Nephron (organoid): ENCODE results near the gene PIGZ.

Experiments used
- H3K27ac Mint-ChIP-seq, 3 experiments: 2 replicates each; pipeline ENCODE4 v1.8.0; 2020; ENCODE audit warnings: mixed read lengths in 3 of 3, mild to moderate bottlenecking in 2 of 3, moderate library complexity in 1 of 3
- H3K27me3 Mint-ChIP-seq: 2 replicates; pipeline ENCODE4 v1.8.0; 2021; ENCODE audit warnings: low read depth, mild to moderate bottlenecking, moderate library complexity, mixed read lengths
- H3K36me3 Mint-ChIP-seq: 2 replicates; pipeline ENCODE4 v1.8.0; 2020; ENCODE audit warnings: low read depth, mixed read lengths
- H3K4me1 Mint-ChIP-seq: 2 replicates; pipeline ENCODE4 v1.8.0; 2020; ENCODE audit warnings: mixed read lengths
- H3K4me3 Mint-ChIP-seq, 3 experiments: 2 replicates each; pipeline ENCODE4 v1.8.0; 2020; ENCODE audit warnings: mild to moderate bottlenecking in 3 of 3, mixed read lengths in 3 of 3, moderate library complexity in 2 of 3
- H3K9me3 Mint-ChIP-seq: 2 replicates; pipeline ENCODE4 v1.8.0; 2020; ENCODE audit warnings: mixed read lengths
- TF ChIP-seq, protein P1 (sequence below), 3 experiments: fragments of 200-600 bp; sonication (generic); IDR thresholded peaks; one replicate each; pipeline ENCODE4 v1.5.0; 2021; ENCODE audit warnings: antibody characterized with exemption in 3 of 3; ENCODE audit not compliant: unreplicated experiment in 3 of 3

The PIGZ gene

GRCh38 chr3:196914866-196915265 lies 53.8 kb downstream of the PIGZ start:
- Mint-ChIP-seq H3K27ac (no peak overlapping the region), H3K4me1 (no peaks in the 10 kb centered on the region), H3K36me3 (peaks cover 62% of the 10 kb centered on the region), H3K4me3 (no peak overlapping the region), H3K27me3 (no peaks in the 10 kb centered on the region), H3K9me3 (peaks cover 11% of the 10 kb centered on the region)
- TF ChIP-seq, protein P1, sequence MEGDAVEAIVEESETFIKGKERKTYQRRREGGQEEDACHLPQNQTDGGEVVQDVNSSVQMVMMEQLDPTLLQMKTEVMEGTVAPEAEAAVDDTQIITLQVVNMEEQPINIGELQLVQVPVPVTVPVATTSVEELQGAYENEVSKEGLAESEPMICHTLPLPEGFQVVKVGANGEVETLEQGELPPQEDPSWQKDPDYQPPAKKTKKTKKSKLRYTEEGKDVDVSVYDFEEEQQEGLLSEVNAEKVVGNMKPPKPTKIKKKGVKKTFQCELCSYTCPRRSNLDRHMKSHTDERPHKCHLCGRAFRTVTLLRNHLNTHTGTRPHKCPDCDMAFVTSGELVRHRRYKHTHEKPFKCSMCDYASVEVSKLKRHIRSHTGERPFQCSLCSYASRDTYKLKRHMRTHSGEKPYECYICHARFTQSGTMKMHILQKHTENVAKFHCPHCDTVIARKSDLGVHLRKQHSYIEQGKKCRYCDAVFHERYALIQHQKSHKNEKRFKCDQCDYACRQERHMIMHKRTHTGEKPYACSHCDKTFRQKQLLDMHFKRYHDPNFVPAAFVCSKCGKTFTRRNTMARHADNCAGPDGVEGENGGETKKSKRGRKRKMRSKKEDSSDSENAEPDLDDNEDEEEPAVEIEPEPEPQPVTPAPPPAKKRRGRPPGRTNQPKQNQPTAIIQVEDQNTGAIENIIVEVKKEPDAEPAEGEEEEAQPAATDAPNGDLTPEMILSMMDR (IDR thresholded peaks at IDR 0.05; ENCODE audit: unreplicated experiment in 3 of 3), result no peak

- Mint-ChIP-seq H3K27ac (no peak overlapping the region), H3K9me3 (no peaks in the 10 kb centered on the region), H3K27me3 (no peaks in the 10 kb centered on the region), H3K36me3 (peaks cover 69% of the 10 kb centered on the region), H3K4me3 (no peak overlapping the region), H3K4me1 (no peaks in the 10 kb centered on the region)
- TF ChIP-seq, protein P1 (IDR thresholded peaks at IDR 0.05; ENCODE audit: unreplicated experiment in 3 of 3), result no peak
These were observed 64.9 kb downstream of the PIGZ start for GRCh38 chr3:196903740-196904139.

DNA sequence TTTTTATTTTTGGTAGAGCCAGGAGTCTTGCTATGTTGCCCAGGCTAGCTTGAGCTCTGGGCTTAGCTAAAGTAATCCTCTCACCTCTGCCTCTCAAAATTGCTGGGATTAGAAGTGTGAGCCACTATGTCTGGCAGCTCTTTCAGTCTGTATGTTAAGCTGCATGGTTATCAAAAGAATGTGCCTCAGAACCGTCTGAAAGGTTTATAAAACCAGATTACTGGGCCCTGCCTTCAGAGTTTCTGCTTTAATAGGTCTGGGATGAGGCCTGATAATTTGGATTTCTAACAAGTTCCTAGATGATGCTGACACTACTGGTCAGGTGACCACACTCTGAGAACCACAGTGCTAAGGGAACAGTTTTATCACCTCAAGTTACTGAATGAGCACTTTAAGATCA lies 66.3 kb downstream of the PIGZ start:
- H3K36me3 Mint-ChIP-seq, result peaks cover 60% of the 10 kb centered on the region
- H3K9me3 Mint-ChIP-seq, result no peaks in the 10 kb centered on the region
- no peaks in the 10 kb centered on the region for H3K27me3 Mint-ChIP-seq
- H3K27ac Mint-ChIP-seq, result no peak overlapping the region
- TF ChIP-seq, protein P1 (IDR thresholded peaks at IDR 0.05; ENCODE audit: unreplicated experiment in 3 of 3), result no peak
- no peaks in the 10 kb centered on the region for H3K4me1 Mint-ChIP-seq
- H3K4me3 Mint-ChIP-seq, result no peak overlapping the region

DNA sequence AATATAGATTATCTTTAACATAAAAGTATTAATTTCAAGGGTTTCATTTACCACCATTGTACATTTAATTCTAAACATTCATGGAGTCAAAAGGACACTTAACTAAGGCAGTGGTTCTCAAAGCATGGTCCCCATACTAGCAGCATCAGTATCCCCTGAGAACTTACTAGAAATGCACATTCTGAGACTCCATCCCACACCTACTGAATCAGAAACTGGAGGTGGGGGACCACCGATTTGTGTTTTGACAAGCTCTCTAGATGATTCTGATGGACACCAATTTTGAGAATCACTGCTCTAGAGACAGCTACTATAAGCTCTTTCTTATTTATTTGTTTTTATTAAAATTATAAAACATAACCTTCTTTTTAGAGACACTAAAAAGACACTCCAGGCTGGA lies 66.9 kb downstream of the PIGZ start:
- Mint-ChIP-seq H3K36me3 (peaks cover 56% of the 10 kb centered on the region), H3K4me1 (no peaks in the 10 kb centered on the region), H3K9me3 (no peaks in the 10 kb centered on the region), H3K4me3 (no peak overlapping the region), H3K27me3 (no peaks in the 10 kb centered on the region), H3K27ac (no peak overlapping the region)
- TF ChIP-seq, protein P1 (IDR thresholded peaks at IDR 0.05; ENCODE audit: unreplicated experiment in 3 of 3), result no peak
